Measurements from ENCODE around the gene GLRX5. TPM values are rescaled to one million over a fixed set of nuclear protein-coding genes. Genes with fewer than 3 reads are reported as not detected.

The GLRX5 gene
- total RNA-seq, 4 donors from 2014 or later, result 28.0 to 83.2 (median 74.0) TPM

DNA sequence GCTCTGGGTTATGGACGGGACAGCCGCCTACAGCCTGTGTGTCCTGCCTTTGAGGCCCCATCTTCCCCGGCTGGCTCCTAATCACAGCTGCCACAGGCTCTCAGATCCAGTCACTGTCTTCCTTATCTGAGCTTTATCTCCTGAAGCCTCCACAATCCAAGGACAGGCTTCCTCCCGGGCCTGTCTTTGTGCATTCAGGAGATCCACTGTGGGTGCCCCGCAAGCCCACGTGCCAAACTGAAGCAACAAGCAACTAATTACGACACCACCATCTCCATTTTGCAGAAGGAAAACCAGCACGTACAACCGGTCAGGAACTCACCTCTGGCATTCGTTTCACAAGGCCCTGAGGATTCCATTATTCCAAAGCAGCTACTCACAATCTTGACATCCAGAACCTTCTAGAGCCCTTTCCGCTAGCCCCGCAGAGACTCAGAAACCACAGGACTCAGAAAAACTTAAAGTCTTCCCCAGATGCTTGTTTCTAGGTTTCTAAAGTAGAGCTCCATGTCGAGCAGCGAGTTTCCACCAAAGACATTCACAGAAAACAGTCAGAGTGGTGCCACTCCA, 32.4 kb upstream of the GLRX5 start:
- in situ Hi-C loops (cut with MboI; ENCODE audit: low sequenced_read_pairs in 4 of 4), result no loop called here
- H3K4me3 ChIP-seq, result no peak overlapping the region
- ATAC-seq, result no peak
- peaks cover 44 to 67% of the 10 kb centered on the region in 2 donors for H3K4me1 ChIP-seq
- H3K27ac ChIP-seq, result no peak overlapping the region
- no peak for DNase-seq
- TF ChIP-seq, protein P1, sequence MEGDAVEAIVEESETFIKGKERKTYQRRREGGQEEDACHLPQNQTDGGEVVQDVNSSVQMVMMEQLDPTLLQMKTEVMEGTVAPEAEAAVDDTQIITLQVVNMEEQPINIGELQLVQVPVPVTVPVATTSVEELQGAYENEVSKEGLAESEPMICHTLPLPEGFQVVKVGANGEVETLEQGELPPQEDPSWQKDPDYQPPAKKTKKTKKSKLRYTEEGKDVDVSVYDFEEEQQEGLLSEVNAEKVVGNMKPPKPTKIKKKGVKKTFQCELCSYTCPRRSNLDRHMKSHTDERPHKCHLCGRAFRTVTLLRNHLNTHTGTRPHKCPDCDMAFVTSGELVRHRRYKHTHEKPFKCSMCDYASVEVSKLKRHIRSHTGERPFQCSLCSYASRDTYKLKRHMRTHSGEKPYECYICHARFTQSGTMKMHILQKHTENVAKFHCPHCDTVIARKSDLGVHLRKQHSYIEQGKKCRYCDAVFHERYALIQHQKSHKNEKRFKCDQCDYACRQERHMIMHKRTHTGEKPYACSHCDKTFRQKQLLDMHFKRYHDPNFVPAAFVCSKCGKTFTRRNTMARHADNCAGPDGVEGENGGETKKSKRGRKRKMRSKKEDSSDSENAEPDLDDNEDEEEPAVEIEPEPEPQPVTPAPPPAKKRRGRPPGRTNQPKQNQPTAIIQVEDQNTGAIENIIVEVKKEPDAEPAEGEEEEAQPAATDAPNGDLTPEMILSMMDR (IDR thresholded peaks at IDR 0.05 in 4 of 5, conservative IDR thresholded peaks at IDR 0.05 in 1 of 5), result no peak
- no peak for TF ChIP-seq POLR2A (IDR thresholded peaks at IDR 0.05)
- no peaks in the 10 kb centered on the region for H3K27me3 ChIP-seq
- no peaks in the 10 kb centered on the region for H3K36me3 ChIP-seq
- intact Hi-C loops (cut with DNase I; ENCODE audit: low total_unique reads), result no loop called here
- H3K9me3 ChIP-seq, result no peaks in the 10 kb centered on the region

DNA sequence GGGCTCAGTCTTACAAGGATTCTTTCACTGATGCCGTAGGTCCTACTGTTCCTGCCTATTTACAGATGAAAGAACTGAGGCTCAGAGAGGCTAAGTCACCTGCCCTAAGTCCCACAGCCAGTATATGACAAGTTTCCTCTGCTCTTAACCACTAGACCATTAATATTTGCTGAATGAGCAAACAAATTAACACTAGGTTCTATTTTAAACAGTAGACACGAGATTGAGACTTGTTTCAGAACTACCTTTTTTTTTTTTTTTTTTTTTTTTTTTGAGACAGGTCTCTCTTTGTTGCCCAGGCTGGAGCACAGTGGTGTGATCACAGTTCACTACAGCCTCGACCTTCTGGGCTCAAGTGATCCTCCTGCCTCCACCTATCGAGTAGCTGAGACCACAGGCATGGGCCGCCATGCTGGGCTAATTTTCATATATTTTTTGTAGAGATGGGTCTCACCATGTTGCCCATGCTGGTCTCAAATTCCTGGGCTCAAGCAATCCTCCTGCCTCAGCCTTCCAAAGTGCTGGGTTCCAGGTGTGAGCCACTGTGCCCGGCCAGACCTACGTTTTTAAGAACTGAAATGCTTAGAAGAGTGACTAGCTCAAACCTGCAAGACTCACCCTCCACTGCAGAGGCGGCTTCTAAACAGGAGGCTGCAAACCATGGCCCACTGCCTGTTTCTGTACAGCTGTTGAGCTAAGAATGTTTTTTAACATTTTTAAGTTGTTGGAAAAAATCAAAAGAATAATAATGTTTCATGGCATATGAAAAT, 31.3 kb upstream of the GLRX5 start:
- Histone ChIP-seq H3K9me3 (no peaks in the 10 kb centered on the region), H3K27me3 (no peaks in the 10 kb centered on the region), H3K4me1 (peaks cover 54 to 72% of the 10 kb centered on the region in 2 donors), H3K27ac (no peak overlapping the region), H3K4me3 (no peak overlapping the region), H3K36me3 (no peaks in the 10 kb centered on the region)
- TF ChIP-seq, protein P1 (IDR thresholded peaks at IDR 0.05 in 4 of 5, conservative IDR thresholded peaks at IDR 0.05 in 1 of 5), result no peak
- no peak for TF ChIP-seq POLR2A (IDR thresholded peaks at IDR 0.05)
- ATAC-seq (no peak), DNase-seq (no peak)
- in situ Hi-C loops (cut with MboI; ENCODE audit: low sequenced_read_pairs in 4 of 4) (no loop called here), intact Hi-C loops (cut with DNase I; ENCODE audit: low total_unique reads) (no loop called here)

DNA sequence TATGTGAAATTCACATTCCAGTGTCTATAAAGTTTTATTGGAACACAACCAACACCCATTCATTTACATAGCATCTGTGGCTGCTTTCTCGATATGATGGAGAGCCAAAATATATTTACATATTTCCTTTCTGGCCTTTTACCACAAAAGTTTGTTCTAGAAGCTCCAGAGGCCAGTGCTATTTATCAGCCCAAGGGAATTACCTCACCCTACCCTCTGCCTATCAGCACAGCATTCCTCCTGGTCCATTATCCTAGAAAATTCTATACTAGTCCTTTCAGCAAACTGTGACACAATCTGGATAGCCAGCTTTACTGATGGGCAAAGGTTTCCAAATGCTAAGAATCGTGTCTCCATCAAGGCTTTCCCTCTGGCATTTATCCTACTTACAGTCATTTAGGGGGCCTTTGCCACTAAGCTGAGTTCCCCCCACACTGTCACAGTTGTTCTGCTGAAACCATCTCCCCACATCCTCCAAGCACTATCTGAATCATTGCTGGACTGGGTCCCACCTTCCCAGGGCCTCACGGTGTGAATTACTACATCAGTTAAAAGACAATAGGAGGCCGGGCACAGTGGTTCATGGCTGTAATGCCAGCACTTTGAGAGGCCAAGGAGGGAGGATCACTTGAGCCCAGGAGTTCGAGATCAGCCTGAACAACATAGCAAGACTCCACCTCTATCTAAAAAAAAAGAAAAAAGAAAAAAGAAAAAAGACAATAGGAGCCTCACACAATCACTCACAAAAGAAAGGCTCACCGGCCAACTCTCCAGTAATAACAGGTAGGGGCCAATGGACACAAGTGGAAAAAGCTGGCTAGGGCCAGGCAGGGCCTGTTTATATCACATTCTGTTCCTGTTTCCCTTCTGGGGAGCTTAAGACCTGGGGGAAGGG, 30.5 kb upstream of the GLRX5 start:
- ATAC-seq (no peak), DNase-seq (no peak)
- Histone ChIP-seq H3K4me3 (no peak overlapping the region), H3K4me1 (peaks cover 55 to 75% of the 10 kb centered on the region in 2 donors), H3K9me3 (no peaks in the 10 kb centered on the region), H3K36me3 (no peaks in the 10 kb centered on the region), H3K27ac (peak overlapping the region in 2 of 4 donors; percentile 39 to 42), H3K27me3 (no peaks in the 10 kb centered on the region)
- intact Hi-C loops (cut with DNase I; ENCODE audit: low total_unique reads) (no loop called here), in situ Hi-C loops (cut with MboI; ENCODE audit: low sequenced_read_pairs in 4 of 4) (no loop called here)
- no peak for TF ChIP-seq POLR2A (IDR thresholded peaks at IDR 0.05)
- TF ChIP-seq, protein P1 (IDR thresholded peaks at IDR 0.05 in 4 of 5, conservative IDR thresholded peaks at IDR 0.05 in 1 of 5), result no peak

DNA sequence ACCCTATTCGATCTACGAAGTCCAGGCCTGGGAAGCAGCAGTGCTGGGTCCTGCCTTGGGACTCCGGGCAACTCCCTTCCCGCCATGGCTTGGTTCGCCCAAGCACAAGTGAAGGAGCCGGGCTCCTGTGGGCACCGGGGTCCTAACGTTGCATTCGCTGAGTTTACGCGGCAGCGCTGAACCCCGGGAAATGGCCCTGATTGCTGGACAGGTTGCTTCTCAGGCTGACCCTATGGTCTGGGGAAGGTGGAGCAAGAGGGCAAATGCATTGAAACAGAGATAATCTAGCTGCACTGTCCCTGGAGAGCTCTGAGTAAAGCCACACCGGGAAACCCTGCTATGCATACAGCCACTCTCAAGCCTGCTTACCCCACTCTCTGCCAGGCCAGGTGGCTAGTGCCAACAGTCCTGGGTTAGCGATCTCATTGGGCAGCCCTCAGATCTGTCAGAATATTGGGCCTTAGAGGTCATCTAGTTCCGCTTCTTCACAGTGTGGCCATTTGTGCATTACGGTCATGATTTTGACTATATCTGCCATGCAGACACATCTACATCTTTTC, 29.7 kb upstream of the GLRX5 start:
- DNase-seq (no peak), ATAC-seq (no peak)
- H3K4me3 ChIP-seq, result no peak overlapping the region
- H3K9me3 ChIP-seq, result no peaks in the 10 kb centered on the region
- H3K27ac ChIP-seq, result peak overlapping the region in 2 of 4 donors; percentile 39 to 42
- no peaks in the 10 kb centered on the region for H3K36me3 ChIP-seq
- H3K27me3 ChIP-seq, result no peaks in the 10 kb centered on the region
- TF ChIP-seq, protein P1 (IDR thresholded peaks at IDR 0.05 in 4 of 5, conservative IDR thresholded peaks at IDR 0.05 in 1 of 5), result no peak
- TF ChIP-seq POLR2A (IDR thresholded peaks at IDR 0.05), result no peak
- in situ Hi-C loops (cut with MboI; ENCODE audit: low sequenced_read_pairs in 4 of 4) (no loop called here), intact Hi-C loops (cut with DNase I; ENCODE audit: low total_unique reads) (no loop called here)
- peaks cover 61 to 75% of the 10 kb centered on the region in 2 donors for H3K4me1 ChIP-seq

Data from gastrocnemius medialis (tissue), 4 donors.